Dermis blood vessel endothelial cell (primary cell): ENCODE measurements around the gene GLCE. TPM values are rescaled to one million over a fixed set of nuclear protein-coding genes. Genes with fewer than 3 reads are reported as not detected.
A peak's percentile ranks its signal among the peaks of the same experiment; 100 is the strongest.

Source experiments
- DNase-seq: peaks from one replicate; pipeline ENCODE4 v3.0.0; 2010
- total RNA-seq: library from RNA; depleted of rRNA; stranded (reverse); fragments of >200 nt; gene quantifications from 2 replicates; pipeline ENCODE4 v1.2.3, GENCODE V29; 2014

GLCE gene
- total RNA-seq, result 65.7 and 79.2 TPM in 2 replicates

DNA sequence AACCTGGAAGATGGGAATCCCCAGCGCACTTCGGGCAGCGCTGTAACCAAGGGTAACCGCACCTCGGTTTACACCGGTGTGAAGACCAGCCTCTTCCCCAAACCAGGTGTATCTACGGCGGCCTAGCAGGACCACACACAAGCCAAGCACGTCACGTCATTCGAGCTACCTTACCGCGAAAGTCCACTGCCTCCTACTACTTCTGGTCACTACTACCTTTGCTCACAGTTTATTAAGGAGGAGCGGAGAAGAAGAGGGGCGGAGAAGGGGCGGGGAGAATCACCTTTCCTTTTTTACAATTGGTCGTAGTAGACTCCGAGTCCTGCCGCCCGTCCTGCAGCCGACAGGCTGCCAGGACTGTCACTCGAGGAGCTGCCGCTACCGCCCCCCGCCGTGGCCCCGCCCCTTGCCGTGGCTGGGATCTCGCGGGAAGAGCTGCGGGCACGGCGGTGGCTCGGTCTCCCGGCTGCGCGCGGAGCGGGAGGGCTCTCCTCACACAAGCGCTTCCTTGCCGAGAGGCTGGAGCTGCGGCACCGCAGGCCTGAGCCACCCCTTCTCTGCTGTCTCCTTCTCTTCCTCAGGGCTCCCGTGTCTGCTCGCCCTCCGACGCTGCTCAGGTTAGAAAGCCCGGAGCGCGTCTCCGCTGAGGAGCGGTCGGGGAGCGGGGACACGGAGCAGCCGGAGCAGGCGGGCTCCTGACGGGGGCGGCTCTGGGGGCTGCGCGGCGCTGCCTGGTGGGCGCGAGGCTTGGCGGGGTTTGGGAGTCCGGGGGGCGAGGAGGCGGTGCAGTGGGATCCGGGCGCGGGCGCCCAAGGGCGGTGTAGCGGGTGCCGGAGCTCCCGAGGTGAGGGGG, at the start of gene GLCE:
TSS of gene GLCE (plus strand) at position 495 of the 853 bp plus-strand sequence. CDS start 95,172 bp downstream, outside the sequence.
- peak; percentile 98 for DNase-seq

DNA sequence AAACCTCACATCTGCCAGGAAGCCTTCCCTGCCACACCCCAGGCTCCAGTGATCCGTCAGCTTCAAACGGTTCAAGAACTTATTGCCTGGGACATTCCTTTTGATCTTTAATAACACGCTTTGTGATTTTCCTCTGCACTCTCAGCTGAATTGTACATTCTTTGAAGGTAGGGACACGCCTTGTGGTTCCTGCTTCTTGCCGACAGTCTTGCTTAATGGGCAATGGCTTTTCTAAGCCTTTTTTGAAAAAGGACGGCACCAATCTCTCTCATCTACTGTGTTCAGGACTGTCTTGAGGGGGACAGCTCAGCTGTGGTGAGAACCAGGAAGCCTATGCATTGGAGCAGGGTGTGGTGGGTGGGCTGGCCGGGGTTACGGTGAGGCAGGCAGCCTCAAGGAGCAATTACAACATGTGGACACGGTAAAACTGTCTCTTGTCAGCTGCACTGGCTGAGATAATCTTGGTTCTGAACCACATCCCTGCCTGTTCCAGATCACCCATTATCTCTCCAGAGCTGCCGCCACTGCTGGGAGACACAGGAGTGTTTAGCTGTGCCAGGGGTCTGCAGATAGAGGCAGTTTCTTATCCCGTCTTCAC, 46.0 kb upstream of the GLCE start:
- DNase-seq, result no peak

DNA sequence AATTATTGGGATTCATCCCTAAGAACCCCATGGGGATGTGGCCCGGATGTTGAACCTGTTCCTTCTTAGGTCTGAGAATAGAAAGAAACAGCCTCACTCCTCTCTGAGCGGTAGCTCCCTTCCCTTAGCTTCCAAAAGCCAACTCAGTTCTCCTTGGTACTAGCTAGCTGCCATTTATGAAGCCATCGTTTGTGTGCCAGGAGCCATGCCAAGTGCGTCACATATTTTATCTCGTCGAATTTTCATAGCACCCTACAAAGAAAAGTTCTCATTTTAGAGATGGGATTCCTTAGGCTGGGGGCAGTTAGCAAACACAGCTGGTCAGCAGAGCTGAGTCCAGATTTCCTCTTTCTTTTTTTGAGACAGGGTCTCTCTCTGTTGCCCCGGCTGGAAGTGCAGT, 45.4 kb upstream of the GLCE start:
- no peak for DNase-seq

DNA sequence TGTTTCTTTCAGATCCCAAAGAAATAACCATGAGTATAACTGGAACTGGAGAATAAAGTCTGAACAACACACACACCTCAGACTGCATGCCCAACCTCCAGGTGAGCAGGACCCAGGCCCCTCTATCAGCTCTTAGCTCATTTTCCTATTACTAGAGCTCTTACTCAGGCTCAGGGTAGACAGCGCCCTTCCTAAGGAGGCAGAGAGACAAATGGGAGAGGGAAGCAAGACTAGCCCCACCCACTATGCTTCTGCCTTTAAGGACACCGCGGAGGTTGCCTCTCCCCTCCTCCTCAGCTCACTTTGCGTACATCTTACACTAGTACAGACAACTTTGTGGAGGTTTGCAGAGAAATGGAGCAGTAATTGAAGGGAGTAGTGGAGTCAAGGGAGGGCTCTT, 44.0 kb upstream of the GLCE start:
- DNase-seq, result no peak

DNA sequence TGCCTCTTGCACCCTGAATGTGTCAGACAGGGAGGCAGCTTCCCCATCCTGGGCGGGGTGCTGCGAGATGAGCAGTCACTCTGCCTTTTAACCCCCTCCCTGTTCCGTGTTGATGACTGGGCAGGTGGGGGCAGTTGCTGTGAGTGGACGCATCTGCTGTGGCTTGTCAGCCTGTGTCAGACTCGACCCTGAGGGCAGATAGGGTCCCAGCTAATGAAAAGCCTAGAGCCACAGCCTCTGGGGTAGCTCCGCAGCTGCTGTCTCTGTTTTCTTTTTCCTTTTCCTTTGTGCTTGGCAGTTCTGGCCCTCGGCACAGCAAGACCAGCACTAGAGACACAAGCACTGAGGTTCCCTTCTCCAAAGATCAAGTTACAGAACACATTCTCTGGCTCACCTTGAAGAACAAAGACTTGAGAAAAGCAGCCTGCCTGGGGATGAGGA, 43.0 kb upstream of the GLCE start:
- no peak for DNase-seq

DNA sequence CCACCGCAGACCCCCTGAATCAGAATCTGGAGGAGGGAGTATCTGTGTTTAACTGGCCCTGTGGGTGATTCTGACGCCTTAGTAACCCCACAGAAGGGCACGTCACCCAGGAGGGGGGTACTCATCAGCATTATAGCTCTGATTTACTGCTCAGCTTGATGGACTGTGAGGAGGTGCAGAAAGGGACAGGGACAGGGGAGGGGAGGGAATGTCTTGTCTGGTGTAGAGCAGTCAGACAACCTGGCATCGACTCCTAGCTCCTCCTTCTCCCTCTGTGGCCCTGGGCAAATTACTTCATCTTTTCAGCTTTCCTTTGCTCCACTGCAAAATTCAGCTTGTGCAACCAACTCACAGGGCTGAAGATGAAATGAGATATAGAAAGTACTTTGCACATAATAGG, 42.3 kb upstream of the GLCE start:
- DNase-seq, result no peak

DNA sequence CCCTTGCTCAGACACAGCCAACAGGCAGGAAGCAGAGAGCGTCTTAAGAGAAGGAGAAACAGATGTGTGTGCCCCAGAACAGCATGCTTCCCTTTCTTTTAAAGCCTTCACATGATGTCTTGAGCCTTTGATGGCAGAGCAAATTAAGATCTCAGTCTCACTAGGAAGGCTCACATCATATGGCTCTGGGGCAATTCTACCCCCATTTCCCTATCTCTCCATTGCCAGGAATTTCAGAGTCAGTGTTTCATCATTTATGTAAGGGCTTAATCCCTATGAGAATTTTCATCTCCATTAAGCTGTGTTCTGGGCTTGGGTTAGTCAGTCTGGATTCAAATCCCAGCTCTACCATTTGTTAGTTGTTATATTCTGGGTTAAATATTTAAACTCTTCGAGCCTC, 41.4 kb upstream of the GLCE start:
- no peak for DNase-seq

DNA sequence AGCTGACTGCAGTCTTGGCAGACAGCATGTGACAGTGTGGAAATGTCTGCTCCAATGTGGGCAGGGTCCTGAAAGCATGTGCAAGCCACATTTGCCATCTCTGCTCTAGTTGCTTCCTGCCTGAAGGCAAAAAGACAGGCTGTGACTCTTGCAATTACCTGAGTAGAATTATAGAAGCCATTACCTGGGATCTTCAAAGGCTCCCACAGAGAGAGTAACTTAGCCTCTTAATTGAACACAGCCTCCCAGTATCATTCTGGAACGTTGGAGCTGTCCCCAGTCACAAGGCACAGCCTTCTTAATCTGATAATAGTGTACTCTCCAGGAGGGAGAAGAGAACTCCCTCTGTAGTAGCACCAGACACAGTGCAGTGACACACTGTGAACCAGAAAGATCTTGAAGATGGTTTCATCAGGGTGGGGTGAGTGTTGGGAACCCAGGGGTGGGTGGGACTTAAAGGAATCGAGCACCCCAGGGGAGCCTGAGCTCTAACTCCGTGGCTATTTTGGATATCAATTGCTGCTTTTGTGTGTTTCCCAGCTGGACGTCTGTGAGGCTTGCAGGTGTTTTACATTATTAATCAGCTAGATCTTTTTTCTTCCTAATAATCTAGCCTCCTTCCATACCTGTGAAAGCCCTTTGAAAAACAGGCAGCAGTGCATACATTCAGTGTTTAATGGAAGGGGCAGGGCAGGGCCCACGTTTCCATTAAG, 40.6 kb upstream of the GLCE start:
- no peak for DNase-seq

DNA sequence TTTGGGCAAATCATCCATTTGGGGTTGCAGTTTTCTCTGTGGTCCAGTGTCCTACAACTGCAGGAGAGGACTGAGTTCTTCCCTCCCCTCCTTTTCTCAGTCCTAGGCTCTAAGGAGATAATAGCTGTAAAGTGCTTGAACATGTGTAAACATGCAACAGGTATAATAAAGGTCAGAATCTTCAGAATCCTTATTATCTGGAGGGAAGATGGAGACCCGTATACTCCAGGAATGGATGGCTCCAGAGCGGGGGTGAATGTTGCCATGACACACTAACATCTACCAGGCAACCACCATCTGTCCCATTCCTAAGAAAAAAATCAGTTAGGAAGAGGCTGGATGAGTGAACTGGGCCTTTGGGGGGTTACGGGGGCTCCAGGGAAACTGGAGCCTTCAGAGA, 39.7 kb upstream of the GLCE start:
- DNase-seq, result no peak

DNA sequence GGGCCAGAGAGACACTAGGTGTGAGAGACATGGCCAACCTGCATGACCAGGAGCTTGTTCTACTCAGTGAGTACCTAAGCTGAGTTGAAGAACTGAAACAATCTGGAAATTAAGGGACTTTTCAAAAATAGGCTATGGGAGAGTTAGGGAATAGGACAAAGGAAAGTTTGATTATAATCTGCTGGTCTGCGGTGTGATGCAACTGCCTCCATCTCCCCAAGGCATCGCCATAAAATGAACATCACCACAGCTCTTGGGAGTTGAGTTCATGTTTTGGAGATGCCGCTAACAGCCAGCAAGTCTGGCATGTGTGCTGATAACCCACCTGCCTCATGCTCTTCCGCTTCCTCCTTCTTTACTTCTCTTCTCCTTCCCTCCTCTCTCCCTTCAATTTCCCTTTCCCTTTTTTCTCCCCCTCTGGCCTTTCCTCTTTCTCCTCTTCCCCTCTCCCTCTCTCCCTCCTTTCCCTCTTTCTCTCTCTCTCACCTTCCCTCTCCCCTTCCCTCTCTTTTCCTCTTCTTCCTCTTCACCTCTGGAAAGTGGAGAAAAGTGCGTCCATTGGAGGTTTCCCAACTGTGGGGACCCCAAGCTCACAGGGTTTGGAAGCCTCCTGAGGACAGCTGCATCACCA, 39.1 kb upstream of the GLCE start:
- DNase-seq, result no peak

DNA sequence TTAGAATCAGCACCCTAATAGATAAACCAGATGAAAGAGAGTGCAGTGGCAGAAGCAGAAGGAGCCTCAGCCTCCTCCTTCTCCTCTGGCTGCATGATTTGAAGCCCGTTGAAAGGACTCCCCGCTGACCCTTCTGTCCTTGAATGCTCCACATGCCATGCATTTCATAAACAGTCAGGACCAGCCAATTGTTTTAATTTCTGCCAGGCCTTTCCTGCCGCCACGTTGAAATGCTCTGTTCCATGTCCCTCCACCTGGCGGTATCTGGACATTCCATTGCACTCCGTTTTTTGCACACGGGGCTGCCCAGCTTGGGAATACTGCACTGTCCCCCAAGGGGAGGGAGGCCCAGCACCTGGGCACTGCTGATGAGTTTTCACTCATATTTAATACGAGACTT, 35.2 kb upstream of the GLCE start:
- DNase-seq, result peak; percentile 3

DNA sequence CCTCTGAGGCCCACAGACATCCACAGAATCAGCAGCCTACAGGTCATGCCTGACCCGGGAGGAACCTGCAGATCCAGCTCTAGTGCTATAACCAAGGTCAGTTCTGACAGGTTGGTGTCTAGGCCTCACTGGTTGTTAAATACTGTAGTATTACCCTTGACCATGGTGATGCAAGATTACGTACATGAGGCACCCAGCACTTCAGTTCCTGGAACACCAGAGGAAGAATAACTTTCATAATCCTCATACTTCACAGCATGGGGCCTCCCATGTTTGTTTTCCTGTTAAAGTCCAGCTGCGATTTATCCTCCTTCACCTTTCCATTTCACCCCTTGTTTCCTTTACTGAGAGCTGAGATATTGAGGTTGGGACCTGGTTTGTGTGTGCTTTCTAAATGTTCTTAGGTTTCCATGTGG, 34.4 kb upstream of the GLCE start:
- no peak for DNase-seq

DNA sequence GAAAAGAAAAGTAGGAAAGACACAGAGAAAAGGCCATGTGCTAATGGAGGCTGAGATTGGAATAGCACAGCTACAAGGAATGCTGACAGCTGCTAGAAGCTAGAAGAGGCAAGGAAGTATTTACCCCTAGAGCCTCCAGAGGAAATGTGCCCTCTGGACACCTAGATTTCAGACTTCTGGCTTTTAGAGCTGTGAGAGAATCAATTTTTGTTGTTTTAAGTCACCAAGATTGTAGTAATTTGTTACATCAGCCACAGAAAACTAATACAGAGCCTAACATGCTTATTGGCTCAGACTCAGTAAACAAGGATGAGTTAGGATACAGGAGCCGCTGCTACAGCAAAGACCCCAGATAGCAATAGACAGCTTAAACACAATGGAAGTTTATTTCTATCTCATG, 33.1 kb upstream of the GLCE start:
- DNase-seq, result no peak

DNA sequence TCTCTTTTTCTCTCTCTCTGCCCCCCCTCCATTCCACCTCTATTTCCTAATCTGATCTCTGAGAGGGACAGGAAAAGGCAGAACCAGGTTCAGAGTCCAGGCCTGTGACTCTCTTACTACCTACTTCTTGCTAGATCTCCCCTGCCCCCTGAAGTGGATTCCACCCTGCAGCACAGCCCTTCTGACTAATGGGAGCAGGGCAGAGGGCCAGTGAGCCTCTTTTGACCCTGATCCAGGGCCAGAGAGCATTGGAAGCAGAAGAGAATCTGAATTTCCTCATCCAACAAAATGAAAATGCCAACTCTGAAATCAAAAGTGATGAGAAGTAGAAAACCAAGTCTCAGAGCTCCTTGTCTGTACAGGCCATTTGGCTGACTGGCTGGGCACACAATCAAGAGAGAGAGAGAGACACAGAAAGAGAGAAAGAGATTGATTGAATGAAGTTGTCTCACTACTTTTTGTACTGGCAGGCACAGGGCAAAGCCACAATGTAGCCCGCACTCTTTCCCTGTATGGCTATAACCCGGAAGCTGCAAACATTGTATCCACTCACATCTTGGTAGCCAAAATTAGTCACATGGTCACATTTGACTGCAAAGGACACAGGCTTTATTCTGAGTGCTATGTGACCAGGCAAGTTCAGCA, 31.6 kb upstream of the GLCE start:
- DNase-seq, result no peak

DNA sequence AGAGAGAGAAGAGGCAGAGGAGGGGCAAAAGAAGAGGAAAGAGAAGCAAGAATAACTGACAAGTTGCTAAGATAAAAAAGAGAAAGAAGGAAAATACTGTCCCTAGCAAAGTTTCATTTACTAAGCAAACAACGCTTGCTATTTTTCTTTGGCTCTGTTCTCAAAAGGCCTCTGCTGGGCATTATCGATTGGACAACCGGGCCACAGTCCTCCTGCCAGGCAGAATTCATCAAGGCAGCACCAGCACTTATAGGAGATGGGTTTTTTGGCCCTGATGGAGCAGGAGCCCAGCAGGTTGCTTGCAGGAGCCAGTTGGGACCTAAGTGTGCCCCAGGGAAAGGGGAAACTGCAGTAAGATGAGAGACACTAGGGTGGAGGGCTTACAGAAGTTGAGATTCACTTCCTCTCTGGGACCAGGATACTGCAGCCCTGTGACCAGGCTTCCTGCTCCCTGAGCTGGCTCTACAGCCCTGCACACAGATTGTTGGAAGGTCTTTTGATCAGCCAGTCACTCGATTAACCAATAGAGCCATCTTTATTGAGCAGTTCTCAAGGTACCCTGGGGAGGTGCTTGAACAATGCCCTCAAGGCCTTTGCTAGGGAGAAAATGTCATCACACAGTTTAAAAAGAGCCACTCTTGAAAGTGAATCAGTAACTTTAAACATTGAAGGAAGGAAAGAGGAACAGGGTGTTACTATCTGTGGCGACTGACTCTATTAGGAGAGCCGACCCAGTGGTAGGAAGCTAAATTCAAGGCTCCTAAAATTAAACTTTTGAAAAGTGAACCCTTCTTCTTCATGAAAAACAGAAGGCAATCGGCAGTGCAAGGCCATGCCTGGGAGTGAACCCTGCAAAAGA, 28.8 kb upstream of the GLCE start:
- no peak for DNase-seq

DNA sequence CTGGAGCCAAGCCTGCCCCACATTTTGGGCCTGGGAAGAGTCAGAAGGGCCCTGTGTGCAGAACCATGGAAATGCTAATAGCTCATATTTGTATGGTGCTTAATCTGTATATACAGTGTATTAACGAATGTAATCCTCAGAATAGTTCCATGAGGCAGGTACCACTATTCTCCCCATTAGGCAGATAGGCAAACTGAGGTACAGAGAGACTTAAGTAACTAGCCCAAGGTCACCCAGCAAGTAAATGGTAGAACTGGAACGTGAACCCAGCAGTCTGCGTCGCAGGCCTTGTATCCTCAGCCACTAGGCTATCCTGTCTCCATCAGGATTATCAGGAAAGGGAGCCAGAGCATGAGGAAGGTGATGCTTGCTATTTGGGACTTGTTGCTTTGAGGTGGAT, 28.0 kb upstream of the GLCE start:
- no peak for DNase-seq

DNA sequence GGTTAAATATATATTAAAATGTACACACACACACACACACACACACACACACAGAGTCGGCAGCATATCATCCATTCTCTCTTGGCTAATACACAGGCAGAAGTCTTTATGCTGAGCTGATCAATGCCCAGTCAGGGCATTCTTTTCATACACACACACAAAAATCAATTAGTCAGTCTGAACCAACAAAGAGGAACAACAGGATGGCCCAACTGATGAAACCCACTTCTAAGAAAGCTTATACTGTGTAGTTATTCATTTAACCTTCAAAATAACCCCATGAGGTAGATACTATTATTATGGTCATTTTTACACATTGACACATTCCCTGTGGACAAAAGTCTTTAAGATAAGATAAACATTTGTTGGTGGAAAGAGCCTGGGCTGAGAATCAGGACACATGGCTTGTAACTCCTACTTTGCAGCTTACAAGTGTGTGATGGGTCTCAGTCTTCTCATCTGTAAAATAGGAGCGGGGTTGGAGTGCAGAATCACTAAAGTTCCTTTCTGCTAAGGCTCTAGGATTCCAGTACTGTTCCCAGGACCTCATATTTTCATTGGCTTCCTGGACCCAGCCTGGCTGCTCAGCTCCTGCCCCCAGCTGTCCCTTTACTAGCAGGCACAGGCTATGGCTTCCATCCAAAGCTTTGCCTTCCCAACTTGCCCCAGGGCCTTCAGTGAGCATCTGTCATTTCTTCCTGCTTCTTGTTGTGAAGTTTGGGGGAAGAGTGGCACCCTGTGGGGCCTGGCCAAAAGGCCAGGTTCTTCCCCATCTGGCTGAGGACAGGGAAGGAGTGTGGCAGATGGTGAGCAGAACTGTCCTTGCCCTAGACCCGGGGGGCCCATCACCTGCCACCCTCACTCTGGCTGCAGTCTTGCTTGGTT, 27.2 kb upstream of the GLCE start:
- no peak for DNase-seq

DNA sequence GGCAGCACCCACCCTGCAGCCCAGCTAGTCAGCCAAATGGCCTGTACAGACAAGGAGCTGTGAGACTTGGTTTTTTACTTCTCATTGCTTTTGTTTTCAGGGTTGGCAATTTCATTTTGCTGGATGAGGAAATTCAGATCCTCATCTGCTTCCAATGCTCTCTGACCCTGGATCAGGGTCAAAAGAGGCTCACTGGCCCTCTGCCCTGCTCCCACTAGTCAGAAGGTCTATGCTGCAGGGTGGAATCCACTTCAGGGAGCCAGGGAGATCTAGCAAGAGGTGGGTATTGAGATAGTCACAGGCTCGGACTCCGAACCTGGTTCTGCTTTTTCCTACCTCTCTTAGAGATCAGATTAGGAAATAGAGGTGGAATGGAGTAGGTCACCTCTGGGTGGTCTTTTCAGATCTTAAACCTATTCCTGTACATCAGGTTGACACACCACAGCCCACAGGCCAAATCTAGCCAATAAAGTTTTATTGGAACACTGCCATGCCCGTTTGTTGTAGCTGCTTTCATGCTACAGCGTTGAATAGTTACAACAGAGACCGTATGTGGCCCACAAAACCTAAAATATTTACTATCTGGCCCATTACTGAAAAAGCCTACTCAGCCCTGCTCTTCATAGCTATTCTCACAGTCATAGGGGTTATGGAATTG, 26.4 kb upstream of the GLCE start:
- DNase-seq, result no peak

DNA sequence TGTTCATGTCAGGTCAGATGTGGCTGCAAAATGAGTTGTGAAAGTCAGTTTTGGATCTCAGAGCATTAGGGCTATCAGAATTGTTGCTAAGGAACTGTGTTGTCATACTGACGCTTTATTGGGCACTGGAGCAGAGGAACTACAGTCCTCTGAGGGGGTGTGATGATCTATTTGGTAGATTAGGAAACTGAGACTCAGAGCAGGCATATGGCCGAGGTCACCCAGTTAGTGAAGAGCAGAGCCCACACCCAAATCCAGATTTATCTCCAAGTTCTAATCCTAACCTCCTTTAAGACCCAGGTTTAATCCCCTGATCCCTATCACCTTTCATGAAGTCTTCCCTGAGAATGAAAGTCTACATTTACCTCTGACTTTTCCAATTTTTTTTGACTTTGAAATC, 25.6 kb upstream of the GLCE start:
- DNase-seq, result no peak

DNA sequence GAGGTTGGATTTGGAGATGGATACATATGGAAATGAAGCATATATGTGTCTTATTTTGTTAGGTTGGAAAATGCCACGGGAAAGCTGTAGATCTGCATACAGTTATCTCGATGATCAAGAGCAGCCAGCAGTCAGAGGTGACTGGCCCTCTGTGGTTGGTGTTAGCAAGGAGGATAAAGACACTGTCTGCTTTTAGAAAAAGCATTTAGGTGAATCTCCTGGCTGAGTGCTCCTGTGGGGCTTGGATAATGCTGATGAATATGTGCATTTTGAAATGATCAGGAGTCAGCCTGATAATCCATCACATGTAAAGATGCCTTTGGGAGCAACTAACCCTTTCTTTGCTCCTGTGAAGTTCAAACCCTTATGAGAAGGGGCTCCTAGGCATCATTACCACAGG, 24.9 kb upstream of the GLCE start:
- no peak for DNase-seq
